GM18868 (cell line): ENCODE measurements around the gene MEG3.

Source experiments
- ATAC-seq: cut with Tn5 transposase; IDR thresholded peaks from one replicate; pipeline ENCODE4 v1.9.1; 2021; ENCODE audit warnings: mild to moderate bottlenecking, moderate library complexity; ENCODE audit not compliant: unreplicated experiment

Gene MEG3

GRCh38 chr14:100844421-100844820 lies 18.5 kb downstream of the MEG3 start:
- ATAC-seq, result no peak

GRCh38 chr14:100844846-100845245 lies 18.9 kb downstream of the MEG3 start:
- ATAC-seq, result no peak

- no peak for ATAC-seq
Measured at GRCh38 chr14:100845341-100845740, 19.4 kb downstream of the MEG3 start.

GRCh38 chr14:100846309-100846859 lies 20.5 kb downstream of the MEG3 start:
- ATAC-seq, result no peak

GRCh38 chr14:100849115-100849781 lies 23.3 kb downstream of the MEG3 start:
- no peak for ATAC-seq

GRCh38 chr14:100850841-100851585 lies 25.1 kb downstream of the MEG3 start:
- peak; percentile 76 for ATAC-seq

GRCh38 chr14:100851586-100851916 lies 25.6 kb downstream of the MEG3 start:
- no peak for ATAC-seq

GRCh38 chr14:100851946-100852620 lies 26.2 kb downstream of the MEG3 start:
- no peak for ATAC-seq

GRCh38 chr14:100854435-100854834 lies 28.5 kb downstream of the MEG3 start:
- no peak for ATAC-seq

- ATAC-seq, result no peak
Measured at GRCh38 chr14:100855256-100855930, 29.5 kb downstream of the MEG3 start.

- ATAC-seq, result no peak
Measured at GRCh38 chr14:100856056-100856950, 30.4 kb downstream of the MEG3 start.

GRCh38 chr14:100857233-100857922 lies 31.5 kb downstream of the MEG3 start:
- ATAC-seq, result no peak

- ATAC-seq, result no peak
Measured at GRCh38 chr14:100857923-100858837, 32.3 kb downstream of the MEG3 start.

- ATAC-seq, result no peak
Measured at GRCh38 chr14:100858838-100859220, 32.9 kb downstream of the MEG3 start.

- ATAC-seq, result no peak
Measured at GRCh38 chr14:100859781-100860180, 33.9 kb downstream of the MEG3 start.

GRCh38 chr14:100860556-100861187 lies 34.8 kb downstream of the MEG3 start:
- ATAC-seq, result no peak

- no peak for ATAC-seq
Measured at GRCh38 chr14:100861188-100861936, 35.4 kb downstream of the MEG3 start.

- ATAC-seq, result no peak
Measured at GRCh38 chr14:100861937-100862247, 36.0 kb downstream of the MEG3 start.
